GM21717 (cell line): Measurements from ENCODE around the gene OLFM2.
"Not testable (repeated sequence)": the region's sequence is repeated elsewhere in the genome, so short reads cannot be mapped to it uniquely, and the experiment has no call there.

Source experiments
- ATAC-seq: cut with Tn5 transposase; IDR thresholded peaks from one replicate; pipeline ENCODE4 v1.9.1; 2021; ENCODE audit warnings: mild to moderate bottlenecking, moderate library complexity; ENCODE audit not compliant: unreplicated experiment

The OLFM2 gene

GRCh38 chr19:9936326-9937000, at the start of gene OLFM2:
Gene OLFM2 (minus strand): TSS chr19:9936515. CDS start chr19:9936366, 149 bp downstream.
- no peak for ATAC-seq

- ATAC-seq: no peak
Measured at GRCh38 chr19:9981406-9982260, 45.3 kb upstream of the OLFM2 start.

GRCh38 chr19:9972103-9972502, 35.8 kb upstream of the OLFM2 start:
- ATAC-seq: no peak

- no peak for ATAC-seq
Measured at GRCh38 chr19:9971166-9971897, 35.0 kb upstream of the OLFM2 start.

GRCh38 chr19:9970481-9970880, 34.2 kb upstream of the OLFM2 start:
- no peak for ATAC-seq

GRCh38 chr19:9969688-9969975, 33.3 kb upstream of the OLFM2 start:
- ATAC-seq: no peak

GRCh38 chr19:9968820-9969687, 32.7 kb upstream of the OLFM2 start:
- no peak for ATAC-seq

GRCh38 chr19:9967326-9967725, 31.0 kb upstream of the OLFM2 start:
- no peak for ATAC-seq

GRCh38 chr19:9966448-9966847, 30.1 kb upstream of the OLFM2 start:
- no peak for ATAC-seq

- no peak for ATAC-seq
Measured at GRCh38 chr19:9966024-9966423, 29.7 kb upstream of the OLFM2 start.

GRCh38 chr19:9962623-9963290, 26.4 kb upstream of the OLFM2 start:
- no peak for ATAC-seq

GRCh38 chr19:9961103-9961502, 24.8 kb upstream of the OLFM2 start:
- ATAC-seq: no peak

GRCh38 chr19:9958379-9958821, 22.1 kb upstream of the OLFM2 start:
- ATAC-seq: no peak

GRCh38 chr19:9956956-9957355, 20.6 kb upstream of the OLFM2 start:
- ATAC-seq: no peak

- no peak for ATAC-seq
Measured at GRCh38 chr19:9953802-9954542, 17.7 kb upstream of the OLFM2 start.

GRCh38 chr19:9952276-9952675, 16.0 kb upstream of the OLFM2 start:
- ATAC-seq: no peak

GRCh38 chr19:9947441-9947840, 11.1 kb upstream of the OLFM2 start:
- ATAC-seq: no peak

- not testable (repeated sequence) for ATAC-seq
Measured at GRCh38 chr19:9946528-9947125, 10.3 kb upstream of the OLFM2 start.

- ATAC-seq: no peak
Measured at GRCh38 chr19:9945319-9945966, 9.1 kb upstream of the OLFM2 start.
